DMS153 treated with DMSO at 0.1 percent for 48 hours (cell line): ENCODE data around the gene RNMT.

Experiments used
- DNase-seq: peaks from one replicate; lab custom pipeline; 2025; ENCODE audit not compliant: unreplicated experiment; lab: John Stamatoyannopoulos, UW

RNMT gene

GRCh38 chr18:13809531-13810255 lies 83.2 kb downstream of the RNMT start:
- no peak for DNase-seq

DNA sequence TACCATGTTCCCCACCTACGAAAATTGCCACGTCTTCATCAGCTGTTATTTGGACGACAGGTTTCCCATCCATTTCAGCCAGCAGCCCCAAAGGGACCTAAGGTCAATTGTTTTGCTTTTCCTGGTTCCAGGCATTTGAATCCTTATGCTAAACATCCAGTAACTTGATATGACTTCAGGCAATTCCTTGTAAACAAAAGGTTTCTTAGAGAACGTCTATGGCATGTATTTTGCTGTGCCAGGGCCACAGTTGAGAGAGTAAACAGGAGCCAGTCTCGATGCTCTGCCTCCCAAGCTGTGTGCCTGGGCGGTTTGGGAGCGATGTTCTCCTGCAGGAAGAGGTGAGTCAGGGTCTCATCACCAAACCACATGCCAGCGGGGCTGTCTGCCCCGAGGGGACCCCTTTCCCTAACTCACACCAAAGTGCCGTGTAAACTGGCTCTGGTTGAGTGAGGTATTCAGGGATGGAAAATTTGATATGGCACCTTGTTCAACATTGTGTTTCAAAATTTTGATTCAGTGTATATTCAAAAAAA lies 84.5 kb downstream of the RNMT start:
- DNase-seq: no peak

DNA sequence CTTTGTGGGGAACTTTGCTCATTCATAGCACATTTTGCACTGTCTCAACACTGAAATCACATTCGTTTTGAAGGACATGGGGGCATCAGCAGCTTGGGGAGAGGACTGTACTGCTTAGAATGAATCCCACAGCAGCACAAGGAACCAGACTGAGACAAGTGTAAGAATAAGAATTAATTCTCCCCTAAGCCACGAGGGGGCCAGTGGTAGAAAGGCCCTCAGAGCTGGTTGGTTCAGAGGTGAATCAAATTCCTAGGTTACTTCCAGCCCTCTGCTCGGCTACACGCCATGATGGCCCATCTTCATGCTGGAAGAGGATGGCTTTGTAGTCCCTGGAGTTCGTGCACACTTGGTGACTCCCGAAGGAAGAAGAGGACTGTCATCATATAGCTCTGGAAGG lies 85.5 kb downstream of the RNMT start:
- DNase-seq: no peak

DNA sequence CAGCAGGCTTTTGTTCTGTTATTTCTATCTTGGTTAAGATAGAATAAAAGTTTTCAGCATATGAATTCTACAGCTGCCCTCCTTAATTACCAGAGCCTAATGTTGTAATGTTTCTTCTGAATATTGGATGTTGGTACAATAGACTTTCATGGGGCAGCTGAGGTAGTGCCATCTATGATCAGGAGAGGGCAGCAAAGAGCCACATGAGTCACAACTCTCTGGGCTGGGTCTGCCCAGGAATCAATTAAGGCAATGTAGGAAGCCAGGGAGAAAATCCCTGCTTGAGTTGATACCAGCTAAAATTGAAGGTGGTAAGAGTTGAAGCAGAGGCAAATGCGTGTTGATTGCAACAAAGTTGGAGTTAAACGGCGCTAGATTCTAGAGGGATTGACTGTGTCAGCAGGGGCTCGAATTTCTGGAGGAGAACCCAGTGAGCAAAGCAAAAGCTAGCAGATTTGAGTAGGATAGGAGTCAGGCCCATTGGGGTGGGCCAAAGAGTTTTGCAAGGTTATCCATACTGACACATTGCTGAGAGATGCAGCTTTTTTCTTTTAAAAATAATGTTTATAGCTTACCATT lies 86.9 kb downstream of the RNMT start:
- no peak for DNase-seq
